ENCODE results near the gene PYGL.
A peak's percentile ranks its signal among the peaks of the same experiment; 100 is the strongest.
"Not testable (repeated sequence)": the region's sequence is repeated elsewhere in the genome, so short reads cannot be mapped to it uniquely, and the experiment has no call there.

Gene PYGL

DNA sequence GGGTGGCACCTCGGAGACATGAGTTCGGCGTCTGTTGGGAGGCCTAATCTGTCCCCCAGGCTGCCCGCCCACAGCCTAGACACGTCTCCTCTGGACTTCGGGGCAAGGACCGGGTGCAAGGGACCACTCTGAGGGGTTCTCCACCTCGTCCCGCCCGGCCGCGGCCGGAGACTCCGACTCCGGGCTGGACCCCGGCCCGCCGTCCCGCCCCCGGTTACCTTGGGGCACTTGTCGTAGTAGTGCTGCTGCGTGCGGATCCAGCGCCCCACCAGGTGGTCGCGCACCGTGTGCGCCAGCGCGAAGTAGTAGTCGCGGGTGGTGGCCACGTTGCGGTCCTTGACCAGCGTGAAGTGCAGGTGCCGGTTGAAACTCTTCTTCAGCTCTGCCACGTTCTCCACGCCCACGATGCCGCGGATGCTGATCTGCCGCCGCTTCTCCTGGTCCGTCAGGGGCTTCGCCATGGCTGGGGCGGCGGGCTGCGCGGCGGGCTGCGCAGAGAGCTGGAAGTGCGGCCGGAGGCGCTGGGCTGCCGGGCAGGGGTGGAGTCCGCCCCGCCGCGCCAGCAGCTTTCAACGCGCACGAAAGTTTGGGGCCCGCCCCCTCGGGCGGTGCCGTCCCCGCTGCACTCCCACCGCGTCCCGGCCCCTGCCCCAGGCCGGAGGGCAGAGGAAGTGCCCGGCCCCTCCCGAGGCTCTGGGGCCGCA, at the start of gene PYGL:
Gene PYGL (minus strand): TSS at position 541 of the 704 bp plus-strand sequence. CDS start 80 bp downstream, at position 461.
- peak; percentile 72 for DNase-seq (ENCODE audit: low read depth)

DNA sequence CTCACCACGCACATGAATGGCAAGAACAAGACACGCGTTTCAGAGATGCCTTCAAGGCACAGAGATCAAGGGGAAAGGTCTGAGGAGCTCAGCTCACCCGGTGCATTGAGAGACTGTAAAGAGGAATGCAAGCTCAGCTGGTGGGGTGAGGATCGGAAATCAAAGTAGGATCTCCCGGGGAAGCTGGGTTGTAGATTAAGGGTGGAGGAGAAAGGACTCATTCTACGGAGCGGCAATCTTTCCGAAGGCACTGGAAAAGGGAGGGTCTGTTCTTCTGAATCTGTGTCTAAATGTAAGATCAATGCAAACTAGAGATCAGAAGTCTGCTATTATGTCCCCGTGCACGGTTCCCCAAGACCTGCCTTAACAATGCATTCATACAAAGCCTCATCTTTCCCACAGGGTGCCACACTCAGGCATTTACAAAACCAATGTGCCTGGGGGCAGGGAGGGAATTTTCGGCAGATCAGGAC, 41.6 kb upstream of the PYGL start:
- no peak for DNase-seq (ENCODE audit: low read depth)

DNA sequence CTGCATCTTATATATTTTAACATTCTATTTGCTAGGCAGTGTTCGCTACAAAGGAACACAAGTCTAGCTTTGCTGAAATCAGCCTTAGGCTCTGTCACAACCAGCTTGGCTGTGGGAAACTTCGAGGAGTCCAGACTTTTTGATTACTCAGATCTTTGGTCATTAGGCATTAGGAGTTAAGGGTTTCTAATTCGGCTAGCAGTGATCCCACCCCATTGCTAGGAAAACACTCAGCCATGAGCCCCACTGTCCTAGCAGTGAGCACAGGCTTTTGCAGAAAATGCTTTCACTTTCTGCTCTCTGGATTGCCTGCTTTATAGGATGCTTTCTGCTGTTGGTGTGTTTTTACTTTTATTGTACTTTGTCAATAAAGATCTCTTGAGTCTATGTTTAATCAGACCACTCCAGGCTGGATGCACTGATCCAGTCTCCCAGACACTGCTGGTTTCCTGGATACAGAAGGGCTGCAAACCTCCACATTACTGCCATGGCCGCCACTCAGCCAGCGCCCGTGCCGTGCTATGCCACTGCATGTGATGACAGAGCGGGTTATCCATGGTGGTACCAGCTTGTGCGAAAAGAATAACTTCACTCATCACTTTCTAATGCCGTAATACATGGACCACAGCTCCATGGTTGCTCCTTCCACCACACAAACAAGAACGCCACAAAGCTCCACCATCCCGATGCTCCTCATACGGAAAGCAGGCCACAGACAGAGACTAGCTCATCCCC, 41.0 kb upstream of the PYGL start:
- DNase-seq (ENCODE audit: low read depth) = no peak

DNA sequence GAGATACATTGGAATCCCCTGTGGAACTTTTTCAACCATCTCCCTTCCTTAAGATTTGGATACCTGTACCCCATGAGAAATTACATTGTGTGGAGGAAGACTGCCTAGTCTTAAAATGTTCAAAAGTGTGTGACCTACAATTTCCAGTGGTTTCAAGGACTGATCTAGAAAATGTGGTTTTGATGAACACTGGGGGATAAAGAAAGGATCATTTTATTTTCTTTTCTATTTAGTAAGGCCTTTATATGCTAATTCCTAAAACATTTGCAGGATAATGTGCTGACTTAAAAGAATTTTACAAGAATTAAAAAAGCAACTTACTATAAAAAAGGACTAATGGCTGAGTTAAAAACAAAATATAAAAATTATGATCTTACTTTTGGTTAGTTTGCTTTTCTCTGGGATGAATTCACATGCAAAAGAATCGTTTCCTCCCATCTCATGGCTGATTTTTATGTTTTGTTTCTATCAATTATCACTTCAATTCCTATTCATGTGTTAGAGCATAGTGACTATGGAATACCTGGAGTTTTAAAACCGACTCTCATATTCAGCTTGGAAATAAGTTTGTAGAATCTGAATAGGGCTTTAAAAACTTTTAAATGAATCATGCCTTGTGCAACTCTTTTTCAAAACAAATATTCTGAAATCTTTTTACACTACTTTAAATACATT, 39.9 kb upstream of the PYGL start:
- DNase-seq (ENCODE audit: low read depth) = no peak

DNA sequence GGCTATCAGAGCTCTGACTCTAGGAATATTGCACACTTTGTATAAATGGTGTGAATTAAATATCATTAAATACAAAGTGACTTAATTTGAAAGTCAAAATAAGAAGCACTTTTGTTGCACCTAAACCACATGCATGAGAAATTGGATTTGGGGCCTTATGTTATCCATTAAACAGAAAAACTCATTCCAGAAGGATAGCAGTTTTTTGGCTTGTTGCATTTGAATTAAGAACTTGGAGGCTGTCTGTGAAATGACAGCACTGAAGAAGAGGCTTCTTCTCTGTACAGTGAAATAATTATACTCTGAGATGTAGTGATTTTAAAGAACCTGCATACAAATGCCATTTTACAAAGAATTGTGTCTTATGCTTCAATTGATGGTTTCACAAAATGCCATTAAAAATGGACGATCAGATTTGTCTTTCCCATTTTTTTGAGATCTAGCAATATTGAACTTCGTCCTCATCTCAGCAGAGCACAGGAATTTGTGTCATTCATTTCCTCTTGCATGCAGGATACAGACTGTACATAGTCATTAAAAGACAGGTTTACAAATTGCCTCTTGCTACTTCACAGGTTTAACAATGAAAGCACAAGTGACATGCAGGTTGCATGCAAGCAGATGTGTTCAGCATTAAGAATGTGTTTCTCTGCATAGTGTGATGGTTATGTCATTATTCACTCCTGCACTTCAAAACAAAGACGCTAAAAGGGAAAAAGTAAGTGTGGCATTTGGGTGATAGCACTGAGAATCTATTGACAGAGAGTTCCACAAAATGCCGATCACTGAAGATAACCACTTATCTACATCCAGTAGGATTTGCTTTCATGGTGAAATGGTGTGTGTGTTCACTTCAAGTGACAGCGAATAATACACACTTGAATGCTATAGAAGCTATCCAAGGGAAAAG, 35.9 kb upstream of the PYGL start:
- DNase-seq (ENCODE audit: low read depth) = no peak

DNA sequence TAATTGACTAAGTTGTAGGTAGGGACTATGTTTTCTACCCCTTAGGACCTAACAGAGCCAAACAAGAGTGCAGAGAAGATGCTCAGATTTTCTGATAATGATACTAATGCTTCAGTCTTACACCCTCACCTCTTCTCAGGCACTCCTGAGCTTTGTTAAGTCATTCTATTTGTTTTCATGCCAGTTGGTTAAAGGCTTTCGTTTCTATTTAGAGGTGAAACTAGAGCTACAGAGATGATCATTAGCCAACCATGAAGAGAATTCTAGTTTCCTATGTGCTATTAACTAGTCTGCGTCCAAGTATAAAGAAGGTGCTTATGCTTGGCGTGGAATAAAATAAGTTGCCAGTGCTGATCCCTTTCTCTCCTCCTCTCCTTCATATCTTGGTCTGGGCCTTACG, 34.6 kb upstream of the PYGL start:
- no peak for DNase-seq (ENCODE audit: low read depth)

DNA sequence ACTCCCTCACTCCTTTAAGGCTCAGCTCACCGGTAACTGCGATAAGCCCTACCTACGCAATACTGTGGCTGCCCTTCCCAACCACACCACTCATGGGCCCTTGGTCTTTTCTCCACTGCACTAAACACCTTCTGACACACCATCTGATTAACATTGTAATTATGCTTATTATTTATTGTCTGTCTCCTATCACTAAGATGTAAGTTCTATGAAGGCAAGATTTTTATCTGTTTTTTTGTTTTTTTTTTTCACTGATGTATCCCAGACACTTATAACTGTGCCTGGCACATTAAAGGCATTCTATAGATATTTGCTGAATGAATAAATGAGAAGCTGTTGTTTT, 34.2 kb upstream of the PYGL start:
- DNase-seq (ENCODE audit: low read depth) = no peak

DNA sequence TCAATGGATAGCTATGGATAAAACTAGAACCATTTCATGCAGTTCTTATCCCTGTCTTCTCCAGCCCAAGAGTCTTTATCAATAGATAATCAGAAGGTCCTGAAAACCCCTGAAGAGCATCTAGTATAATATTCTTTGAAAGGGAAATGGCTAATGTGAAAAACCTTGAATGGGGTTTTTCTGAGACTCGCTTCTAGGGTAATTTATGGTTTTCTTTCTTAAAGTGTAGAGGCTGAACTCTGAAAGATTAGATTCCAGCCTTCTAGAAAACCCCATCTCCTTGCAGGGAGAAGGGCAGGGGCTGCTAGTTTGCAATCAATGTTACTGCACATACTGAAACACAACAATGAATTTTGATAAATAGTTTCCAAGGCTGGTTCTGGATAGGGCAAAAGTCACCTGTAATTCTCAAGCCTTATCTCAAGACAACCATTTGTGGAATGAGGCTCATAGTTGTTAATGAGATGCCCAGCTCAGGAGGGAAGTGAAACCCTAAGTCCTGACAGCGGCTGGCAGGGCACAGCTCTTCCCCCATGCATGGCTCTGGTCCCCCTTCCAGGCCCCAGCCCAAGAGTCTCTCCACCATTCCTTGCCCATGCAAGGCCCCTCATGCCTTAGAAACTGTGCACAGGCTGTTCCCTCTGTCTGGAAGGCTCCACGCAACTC, 33.7 kb upstream of the PYGL start:
- DNase-seq (ENCODE audit: low read depth) = no peak

DNA sequence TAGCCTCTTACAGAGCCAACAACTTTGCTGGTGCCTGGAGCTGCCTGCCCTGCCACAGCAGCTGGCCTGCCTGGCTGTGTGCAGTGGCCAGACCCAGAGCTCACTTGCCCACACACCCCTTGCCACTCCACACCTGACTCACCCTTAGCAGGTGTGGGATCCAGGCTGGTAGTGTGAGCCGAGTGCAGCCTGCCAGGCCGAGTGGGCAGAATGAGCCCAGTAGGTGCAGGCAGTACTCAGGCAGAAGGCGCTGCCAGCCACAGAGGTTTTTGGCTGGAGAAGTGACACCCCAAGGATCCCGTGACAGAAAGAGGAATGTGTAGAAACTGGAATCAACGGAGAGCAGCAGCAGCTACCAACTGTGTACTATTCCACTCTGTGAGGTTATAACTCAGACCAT, 29.8 kb upstream of the PYGL start:
- DNase-seq (ENCODE audit: low read depth) = no peak

DNA sequence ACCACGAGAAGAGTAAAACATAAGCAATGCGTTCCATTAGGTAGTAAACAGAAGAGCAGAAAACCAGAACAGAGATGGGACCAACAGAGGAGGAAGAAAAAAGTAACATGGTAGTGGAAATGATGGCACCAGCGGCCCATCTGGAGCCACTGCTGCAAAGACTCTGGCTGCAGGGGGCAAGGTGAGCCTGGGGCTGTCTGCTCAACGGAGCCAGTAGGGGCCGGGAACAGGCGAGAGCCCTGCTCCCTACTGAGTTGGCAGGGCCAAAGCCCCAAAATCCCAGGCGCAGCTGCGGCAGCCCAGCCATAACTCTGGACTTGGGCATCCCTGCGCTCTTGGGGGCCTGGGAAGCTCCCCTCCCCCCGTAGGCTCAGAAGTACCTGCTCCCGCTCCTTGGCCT, 28.5 kb upstream of the PYGL start:
- no peak for DNase-seq (ENCODE audit: low read depth)

DNA sequence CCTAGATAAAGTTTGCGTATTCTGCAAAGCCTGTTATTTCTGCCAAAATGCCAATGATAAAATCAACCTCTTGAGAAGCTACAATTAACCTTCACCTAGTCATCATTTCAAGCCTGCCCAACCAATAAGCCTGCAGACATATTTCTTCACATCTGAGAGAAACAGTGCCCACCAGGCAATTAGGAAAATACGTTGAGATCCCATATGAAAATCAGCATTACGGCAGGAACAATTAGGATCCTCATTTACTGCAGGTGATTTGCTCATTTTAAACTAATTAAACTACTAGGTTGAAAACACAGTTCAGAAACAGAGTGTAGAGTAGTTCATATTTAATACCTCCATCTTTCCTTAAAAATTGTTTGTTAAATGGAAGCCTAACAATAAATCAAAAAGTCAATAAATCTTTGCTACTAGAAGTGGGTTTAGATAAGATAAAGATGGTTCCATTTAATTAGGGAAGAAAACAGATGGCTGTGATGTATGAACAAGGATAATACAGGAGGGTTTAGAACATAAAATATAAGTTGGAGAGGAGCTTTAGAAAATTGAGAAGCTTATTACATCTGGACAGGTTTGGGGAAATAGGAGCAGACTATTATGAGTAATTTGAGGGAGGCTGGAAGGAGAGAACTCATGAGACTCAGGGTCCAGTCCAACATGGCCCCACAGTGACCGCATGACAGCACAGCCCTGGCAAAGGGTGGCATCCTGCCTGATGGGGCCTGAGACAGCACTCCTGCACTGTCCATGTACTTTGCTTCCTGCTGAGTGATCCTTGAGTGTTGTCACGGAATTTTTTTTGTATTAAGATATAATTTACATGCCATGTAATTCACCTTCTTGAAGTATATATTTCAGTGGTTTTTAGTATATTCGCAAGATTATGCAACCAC, 26.9 kb upstream of the PYGL start:
- no peak for DNase-seq (ENCODE audit: low read depth)

DNA sequence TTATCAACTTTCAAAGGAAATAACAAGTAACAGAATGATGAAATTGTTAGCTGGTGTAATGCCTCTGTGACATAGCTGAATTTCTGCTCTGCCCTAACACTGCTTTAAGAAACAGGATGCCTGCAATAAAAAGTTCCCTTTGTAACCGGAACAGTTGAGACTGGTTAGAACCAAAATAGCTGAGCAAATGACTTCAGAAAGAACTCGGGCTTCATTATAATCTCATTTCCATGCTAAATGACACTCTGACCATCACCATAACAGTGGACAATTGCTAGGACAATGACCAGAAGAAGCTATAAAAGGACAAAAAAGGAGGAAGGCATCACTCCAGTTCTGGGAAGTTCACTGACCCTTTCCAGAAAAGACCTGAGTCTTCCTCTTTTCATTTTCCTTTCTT, 23.5 kb upstream of the PYGL start:
- DNase-seq (ENCODE audit: low read depth) = peak; percentile 16

DNA sequence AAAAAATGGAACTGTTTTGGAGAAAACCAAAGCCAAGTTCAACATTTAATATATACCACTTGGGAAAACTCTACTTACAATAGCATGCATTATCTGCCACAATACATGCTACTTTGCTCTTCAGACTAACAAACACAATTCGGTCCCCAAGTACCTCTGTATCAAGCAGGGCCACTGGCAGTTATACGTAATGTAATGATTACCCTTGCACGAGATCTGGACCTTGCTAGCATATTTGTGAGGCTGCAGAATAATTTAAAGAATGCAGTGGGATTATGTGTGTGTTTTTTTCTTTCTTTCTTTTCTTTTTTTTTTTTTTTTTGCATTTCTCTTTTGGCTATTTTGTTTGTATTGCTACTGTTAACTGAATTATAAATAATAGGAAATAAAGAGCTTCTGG, 22.8 kb upstream of the PYGL start:
- DNase-seq (ENCODE audit: low read depth) = peak; percentile 32

DNA sequence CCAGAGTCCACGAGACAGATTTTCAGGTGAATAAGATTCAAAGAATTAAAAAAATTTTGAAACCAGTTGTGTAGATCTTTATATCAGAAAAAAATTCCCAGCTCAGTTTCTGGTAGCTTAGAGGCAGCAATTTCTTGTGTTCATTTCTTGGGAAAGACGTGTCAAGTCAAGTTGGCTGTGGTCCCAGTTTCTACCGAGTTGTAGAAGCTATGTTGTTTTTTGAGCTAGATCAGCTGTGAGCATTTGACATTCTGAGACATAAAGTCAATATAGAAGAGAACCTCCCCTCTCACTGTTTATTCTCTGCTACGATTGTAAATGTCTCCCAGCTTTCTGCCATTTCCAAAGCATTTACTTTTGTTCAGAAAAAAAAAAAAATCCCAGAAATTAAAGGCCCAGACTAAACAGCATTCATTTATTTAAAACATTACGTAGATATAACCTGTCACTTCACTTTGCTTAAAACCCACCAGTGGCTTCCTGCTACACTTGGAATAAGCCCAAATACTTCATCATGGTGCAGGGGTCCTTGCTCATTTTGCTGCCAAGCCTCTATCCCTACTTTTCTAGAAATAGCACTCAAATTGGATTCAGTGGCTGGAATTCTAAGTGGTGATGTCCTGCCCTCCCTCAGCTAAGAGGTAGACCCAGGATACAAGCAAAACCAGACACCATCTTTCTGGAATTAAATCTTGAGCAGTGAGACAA, 20.6 kb upstream of the PYGL start:
- peak; percentile 98 for DNase-seq (ENCODE audit: low read depth)

DNA sequence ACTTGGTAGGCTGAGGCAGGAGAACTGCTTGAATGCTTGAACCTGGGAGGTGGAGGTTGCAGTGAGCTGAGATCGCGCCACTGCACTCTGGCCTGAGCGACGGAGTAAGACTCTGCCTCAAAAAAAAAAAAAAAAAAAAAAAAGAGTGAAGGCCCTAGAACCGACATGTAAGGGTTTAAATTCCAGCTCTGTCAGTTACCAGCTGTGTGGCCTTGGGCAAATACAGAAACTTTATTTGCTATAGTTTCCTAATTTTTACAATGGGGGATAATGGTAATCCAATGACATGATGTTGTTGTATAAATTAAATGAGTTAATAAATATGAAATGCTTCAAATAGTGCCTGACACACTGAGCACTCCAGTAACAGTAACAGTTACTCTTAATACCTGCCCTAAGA, 19.6 kb upstream of the PYGL start:
- no peak for DNase-seq (ENCODE audit: low read depth)

DNA sequence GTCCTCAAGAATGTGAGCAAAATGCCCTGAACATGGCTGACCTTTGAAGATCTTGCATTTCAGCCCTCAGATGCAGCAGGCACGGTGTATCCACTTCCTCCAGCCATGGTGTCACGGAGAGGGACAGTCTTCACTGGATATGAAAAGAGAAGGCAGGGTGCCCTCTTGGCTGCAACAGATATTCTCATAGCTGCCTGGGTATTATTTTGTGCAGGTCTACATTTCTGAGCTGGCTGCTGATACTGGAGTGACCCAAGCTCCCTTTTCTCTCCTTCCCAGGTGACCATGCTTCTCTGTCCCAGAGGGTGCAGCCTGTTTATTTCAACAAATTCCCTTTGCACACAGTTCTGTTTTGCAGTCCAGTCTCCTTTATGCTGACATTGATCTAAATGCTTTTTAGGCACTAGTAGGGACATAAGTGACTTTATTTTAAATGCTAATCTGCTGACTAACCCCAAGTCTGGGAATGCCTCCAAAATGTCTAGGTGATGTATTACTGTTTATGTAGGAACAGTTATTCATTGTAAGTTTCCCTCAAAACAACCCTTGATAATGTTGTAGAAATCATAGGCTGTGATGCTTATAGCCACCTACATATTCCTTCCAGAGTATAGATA, 17.4 kb upstream of the PYGL start:
- DNase-seq (ENCODE audit: low read depth) = peak; percentile 91

DNA sequence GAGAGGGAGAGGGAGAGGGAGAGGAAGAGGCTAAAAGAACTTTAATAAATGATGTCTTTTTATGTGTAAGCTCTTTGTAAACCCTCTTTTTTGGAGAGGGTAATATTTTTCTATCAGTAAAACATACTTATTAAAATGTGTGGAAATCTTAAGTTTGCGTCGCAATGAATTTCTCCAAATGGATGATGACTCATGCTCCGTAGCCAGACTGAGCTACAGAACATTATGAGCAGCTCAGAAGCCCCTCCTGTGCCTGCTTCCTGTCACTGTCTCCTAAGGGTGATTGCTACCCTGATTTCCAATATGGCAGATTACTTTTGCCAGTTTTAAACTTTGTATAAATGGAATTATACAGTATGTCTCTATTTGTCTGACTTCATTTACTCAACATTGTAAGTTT, 13.0 kb upstream of the PYGL start:
- DNase-seq (ENCODE audit: low read depth) = peak; percentile 83

DNA sequence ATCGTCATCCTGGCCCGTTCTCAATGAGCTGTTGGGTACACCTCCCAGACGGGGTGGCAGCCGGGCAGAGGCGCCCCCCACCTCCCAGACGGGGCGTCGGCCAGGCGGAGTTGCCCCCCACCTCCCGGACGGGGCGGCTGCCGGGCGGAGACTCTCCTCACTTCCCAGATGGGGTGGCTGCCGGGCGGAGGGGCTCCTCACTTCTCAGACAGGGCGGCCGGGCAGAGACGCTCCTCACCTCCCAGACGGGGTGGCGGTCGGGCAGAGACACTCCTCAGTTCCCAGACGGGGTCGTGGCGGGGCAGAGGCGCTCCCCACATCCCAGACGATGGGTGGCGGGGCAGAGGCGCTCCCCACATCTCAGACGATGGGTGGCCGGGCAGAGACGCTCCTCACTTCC, 12.1 kb upstream of the PYGL start:
- not testable (repeated sequence) for DNase-seq (ENCODE audit: low read depth)

DNA sequence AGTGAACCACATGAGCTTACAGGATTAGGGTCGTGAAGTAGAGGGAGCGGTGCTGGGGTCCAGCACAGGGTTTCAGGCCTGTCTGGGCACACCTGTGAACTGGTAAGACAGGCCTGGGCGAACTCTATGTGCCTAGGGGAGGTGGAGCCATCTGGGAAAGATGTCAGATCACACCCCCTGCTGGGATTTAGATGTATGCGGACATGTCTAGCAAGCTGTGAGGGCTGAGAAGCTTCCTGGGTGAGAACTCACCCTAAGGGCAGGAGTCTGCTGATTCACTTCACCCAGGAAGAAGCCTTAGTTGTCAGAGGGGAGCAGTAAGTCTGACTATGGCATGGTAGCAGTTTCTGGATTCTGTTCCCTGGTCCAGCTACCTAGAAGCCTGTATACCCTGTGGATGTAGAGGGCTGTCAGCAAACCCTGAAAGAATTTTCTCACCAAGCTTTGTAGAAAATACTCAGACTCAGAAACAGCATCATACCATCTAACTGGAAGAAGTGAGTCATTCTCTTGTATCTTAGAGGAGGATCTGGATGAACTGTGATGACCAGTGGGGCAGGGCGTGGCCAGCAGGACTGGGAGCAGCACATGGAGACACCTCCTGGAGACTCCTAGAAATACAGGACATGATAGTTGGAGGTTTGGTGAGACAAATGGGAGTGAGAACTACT, 11.2 kb upstream of the PYGL start:
- peak; percentile 99 for DNase-seq (ENCODE audit: low read depth)
